Ascending aorta (tissue), 2 donors: ENCODE data around the gene NUP88. TPM values are rescaled to one million over a fixed set of nuclear protein-coding genes. Genes with fewer than 3 reads are reported as not detected.
"Not testable (repeated sequence)": the region's sequence is repeated elsewhere in the genome, so short reads cannot be mapped to it uniquely, and the experiment has no call there.

ENCODE experiments used
- DNase-seq, 2 donors: peaks; one replicate each; pipeline ENCODE4 v3.0.0-alpha.2; 2019; ENCODE audit warnings: low spot score in 2 of 2
- H3K27ac ChIP-seq, 2 donors: fragments of 200-600 bp; sonication (generic); one replicate each; pipeline ENCODE4 v1.5.1; 2016 to 2017; ENCODE audit warnings: mild to moderate bottlenecking in 1 of 2
- H3K27me3 ChIP-seq: fragments of 200-600 bp; sonication (generic); one replicate; pipeline ENCODE4 v1.5.1; 2017
- H3K36me3 ChIP-seq, 2 donors: fragments of 200-600 bp; sonication (generic); one replicate each; pipeline ENCODE4 v1.5.1; 2016
- H3K4me1 ChIP-seq, 2 donors: fragments of 200-600 bp; sonication (generic); one replicate each; pipeline ENCODE4 v1.5.1; 2016 to 2017; ENCODE audit warnings: mild to moderate bottlenecking in 1 of 2
- H3K4me3 ChIP-seq, 2 donors: fragments of 200-600 bp; sonication (generic); one replicate each; pipeline ENCODE4 v1.5.1; 2016 to 2017; ENCODE audit warnings: mild to moderate bottlenecking in 1 of 2
- H3K9me3 ChIP-seq, 2 donors: fragments of 200-600 bp; sonication (generic); one replicate each; pipeline ENCODE4 v1.5.1; 2016
- intact Hi-C: fragments of 100-400 bp; cut with DNase I; formaldehyde crosslinking; loops from one replicate; pipeline ENCODE4 v1.15.1; 2023
- total RNA-seq: library from RNA; depleted of rRNA; stranded (reverse); fragments of >200 nt; gene quantifications from one replicate; pipeline ENCODE4 v1.1.0, GENCODE V29; 2016
- TF ChIP-seq, protein P1 (sequence below), 3 experiments: fragments of 200-600 bp in 2 of 3; fragments of 450-650 bp in 1 of 3; sonication (generic) in 2 of 3; IDR thresholded peaks; one replicate each; pipeline ENCODE4 v1.5.1; 2016 to 2019; ENCODE audit warnings: antibody characterized with exemption in 3 of 3, mild to moderate bottlenecking in 1 of 3, moderate library complexity in 1 of 3

The NUP88 gene
- total RNA-seq, 1 donor from 2014 or later, result 102 TPM

- TF ChIP-seq, protein P1, sequence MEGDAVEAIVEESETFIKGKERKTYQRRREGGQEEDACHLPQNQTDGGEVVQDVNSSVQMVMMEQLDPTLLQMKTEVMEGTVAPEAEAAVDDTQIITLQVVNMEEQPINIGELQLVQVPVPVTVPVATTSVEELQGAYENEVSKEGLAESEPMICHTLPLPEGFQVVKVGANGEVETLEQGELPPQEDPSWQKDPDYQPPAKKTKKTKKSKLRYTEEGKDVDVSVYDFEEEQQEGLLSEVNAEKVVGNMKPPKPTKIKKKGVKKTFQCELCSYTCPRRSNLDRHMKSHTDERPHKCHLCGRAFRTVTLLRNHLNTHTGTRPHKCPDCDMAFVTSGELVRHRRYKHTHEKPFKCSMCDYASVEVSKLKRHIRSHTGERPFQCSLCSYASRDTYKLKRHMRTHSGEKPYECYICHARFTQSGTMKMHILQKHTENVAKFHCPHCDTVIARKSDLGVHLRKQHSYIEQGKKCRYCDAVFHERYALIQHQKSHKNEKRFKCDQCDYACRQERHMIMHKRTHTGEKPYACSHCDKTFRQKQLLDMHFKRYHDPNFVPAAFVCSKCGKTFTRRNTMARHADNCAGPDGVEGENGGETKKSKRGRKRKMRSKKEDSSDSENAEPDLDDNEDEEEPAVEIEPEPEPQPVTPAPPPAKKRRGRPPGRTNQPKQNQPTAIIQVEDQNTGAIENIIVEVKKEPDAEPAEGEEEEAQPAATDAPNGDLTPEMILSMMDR (IDR thresholded peaks at IDR 0.05), result no peak
- no peaks in the 10 kb centered on the region for H3K9me3 ChIP-seq
- peak overlapping the region; percentile 63 to 67 for H3K27ac ChIP-seq
- no peak for DNase-seq
- H3K36me3 ChIP-seq, result peaks cover 28 to 32% of the 10 kb centered on the region in 2 donors
- no peaks in the 10 kb centered on the region for H3K27me3 ChIP-seq
- peaks cover 0 to 7% of the 10 kb centered on the region in 2 donors for H3K4me1 ChIP-seq
- intact Hi-C loops, result loop anchor here (2.0 to 5.0 kb wide), 2 partner anchors 31 to 191 kb away; partner anchors contain the start of gene DHX33
- H3K4me3 ChIP-seq, result peak overlapping the region; percentile 87 to 91
Measured at GRCh38 chr17:5437721-5438317, 18.4 kb upstream of the NUP88 start.

GRCh38 chr17:5435781-5436315, 16.4 kb upstream of the NUP88 start:
- not testable (repeated sequence) for H3K27ac ChIP-seq, H3K4me1 ChIP-seq, H3K4me3 ChIP-seq, DNase-seq, H3K27me3 ChIP-seq, H3K9me3 ChIP-seq
- H3K36me3 ChIP-seq, result peaks cover 46 to 51% of the 10 kb centered on the region in 2 donors
- intact Hi-C loops, result loop anchor here (5.0 kb wide), 1 partner anchor 189 kb away; no protein-coding TSS in a partner anchor

GRCh38 chr17:5434984-5435383, 15.5 kb upstream of the NUP88 start:
- Histone ChIP-seq H3K36me3 (peaks cover 51 to 60% of the 10 kb centered on the region in 2 donors), H3K4me3 (no peak overlapping the region), H3K9me3 (no peaks in the 10 kb centered on the region), H3K27ac (no peak overlapping the region), H3K27me3 (no peaks in the 10 kb centered on the region), H3K4me1 (peaks cover 0 to 7% of the 10 kb centered on the region in 2 donors)
- intact Hi-C loops, result loop anchor here (5.0 kb wide), 1 partner anchor 188 kb away; no protein-coding TSS in a partner anchor
- TF ChIP-seq, protein P1 (IDR thresholded peaks at IDR 0.05), result no peak
- no peak for DNase-seq

- Histone ChIP-seq H3K9me3 (no peaks in the 10 kb centered on the region), H3K36me3 (peaks cover 72 to 86% of the 10 kb centered on the region in 2 donors), H3K27me3 (no peaks in the 10 kb centered on the region), H3K4me3 (no peak overlapping the region), H3K4me1 (peaks cover 0 to 2% of the 10 kb centered on the region in 2 donors), H3K27ac (no peak overlapping the region)
- intact Hi-C loops, result no loop called here
- TF ChIP-seq, protein P1 (IDR thresholded peaks at IDR 0.05), result no peak
- no peak for DNase-seq
Measured at GRCh38 chr17:5431949-5432556, 12.6 kb upstream of the NUP88 start.

GRCh38 chr17:5431234-5431633, 11.8 kb upstream of the NUP88 start:
- H3K27ac ChIP-seq, H3K4me1 ChIP-seq, H3K4me3 ChIP-seq, H3K9me3 ChIP-seq, DNase-seq, H3K27me3 ChIP-seq, intact Hi-C loops: not testable (repeated sequence)
- peaks cover 71 to 91% of the 10 kb centered on the region in 2 donors for H3K36me3 ChIP-seq

DNA sequence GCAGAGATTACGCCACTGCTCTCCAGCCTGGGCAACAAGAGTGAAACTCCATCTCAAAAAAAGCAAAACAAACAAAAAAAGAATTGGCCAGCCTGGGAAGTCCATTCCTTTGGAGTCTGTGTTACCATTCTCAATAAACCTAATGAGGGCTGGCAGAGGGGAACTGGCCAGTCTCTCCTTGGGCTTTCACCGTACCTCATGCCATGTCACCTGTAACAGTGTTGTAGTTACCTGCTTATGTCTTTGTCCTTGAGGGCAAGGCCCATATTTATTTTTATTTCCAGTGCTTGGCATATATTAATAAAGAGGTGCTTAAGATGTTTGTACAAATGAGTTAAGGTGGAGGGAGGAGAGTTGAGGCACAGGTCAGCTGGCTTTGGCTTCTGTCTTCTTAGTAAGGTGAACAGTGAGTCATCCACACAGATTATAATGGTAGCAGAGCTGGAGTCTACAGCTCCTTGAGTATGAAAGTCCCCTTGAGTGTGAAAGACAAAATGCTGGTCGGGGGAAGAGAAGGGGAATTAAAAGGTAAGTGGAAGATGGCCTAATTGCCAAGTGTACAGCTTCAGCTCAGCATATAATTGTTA, 11.0 kb upstream of the NUP88 start:
- Histone ChIP-seq H3K9me3 (no peaks in the 10 kb centered on the region), H3K27ac (no peak overlapping the region), H3K4me1 (no peaks in the 10 kb centered on the region), H3K27me3 (no peaks in the 10 kb centered on the region), H3K4me3 (no peak overlapping the region), H3K36me3 (peaks cover 78 to 98% of the 10 kb centered on the region in 2 donors)
- TF ChIP-seq, protein P1 (IDR thresholded peaks at IDR 0.05), result no peak
- intact Hi-C loops, result no loop called here
- no peak for DNase-seq
